ES-I3 (cell line): ENCODE data around the gene AAMDC.

Experiments used
- H3K36me3 ChIP-seq: 2 replicates; pipeline ENCODE4 v1.6.1; 2013; ENCODE audit warnings: mild to moderate bottlenecking, low read length, control low read depth, moderate library complexity; ENCODE audit not compliant: insufficient read depth
- H3K4me1 ChIP-seq: 2 replicates; pipeline ENCODE4 v1.6.1; 2013; ENCODE audit warnings: mild to moderate bottlenecking, control low read depth, low read length; ENCODE audit not compliant: insufficient read depth
- H3K9ac ChIP-seq: 2 replicates; pipeline ENCODE4 v1.6.1; 2013; ENCODE audit warnings: low read depth, mild to moderate bottlenecking, low read length, moderate library complexity
- H3K9me3 ChIP-seq: 2 replicates; pipeline ENCODE4 v1.6.1; 2013; ENCODE audit warnings: mild to moderate bottlenecking, low read length, moderate library complexity; ENCODE audit not compliant: control insufficient read depth, insufficient read depth

AAMDC gene

DNA sequence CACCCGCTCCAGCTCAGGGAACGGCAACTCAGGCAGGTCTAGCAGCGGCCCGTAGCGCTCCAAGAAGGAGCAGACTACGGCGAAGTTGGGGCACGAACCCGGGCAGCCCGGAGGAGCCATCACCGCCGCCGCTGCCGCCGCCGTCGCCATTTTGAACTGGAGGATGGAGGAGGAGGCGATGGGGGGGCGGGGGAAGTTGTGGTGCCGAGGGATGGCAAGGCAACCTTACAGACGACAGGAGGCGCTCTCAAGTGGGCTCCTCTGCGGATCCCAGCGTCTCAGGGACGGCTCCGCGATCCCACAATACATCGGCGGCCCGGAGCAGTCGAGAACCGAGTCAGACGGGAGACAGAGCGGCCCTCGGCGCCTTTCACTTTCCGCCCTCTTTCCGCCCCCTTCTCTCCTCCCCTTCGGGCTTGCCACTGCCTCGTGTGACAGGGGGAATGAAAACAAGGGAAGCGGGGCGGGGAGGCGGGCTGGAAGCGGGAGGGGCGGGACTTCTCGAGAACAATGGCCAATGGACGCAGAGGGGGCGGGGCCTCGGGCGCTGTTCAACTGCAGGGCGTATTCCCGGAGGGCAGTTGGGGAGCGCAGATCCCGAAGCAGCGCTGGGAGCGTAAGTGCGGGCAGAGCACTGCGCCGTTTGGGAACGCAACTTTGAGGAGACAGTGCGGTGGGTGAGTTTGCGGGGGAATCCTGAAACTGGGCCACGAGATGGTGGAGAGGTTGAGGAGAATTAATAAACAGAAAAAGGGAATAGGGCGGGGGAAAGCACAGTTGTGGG is at the start of gene AAMDC, which contains the start of gene RSF1:
Gene AAMDC, plus strand, starts transcription at position 580 of the 784 bp plus-strand sequence. CDS start 21,353 bp downstream, outside the sequence.
Gene RSF1, minus strand, starts transcription at position 158 of the 784 bp plus-strand sequence. Its CDS starts 8 bp downstream, at position 150.
- no peaks in the 10 kb centered on the region for H3K9me3 ChIP-seq
- H3K36me3 ChIP-seq, result no peaks in the 10 kb centered on the region
- H3K4me1 ChIP-seq, result no peaks in the 10 kb centered on the region
- peak within 1 kb of the TSS; percentile 93 for H3K9ac ChIP-seq

GRCh38 chr11:77775936-77776335 is 45.0 kb upstream of the AAMDC start:
- Histone ChIP-seq H3K4me1 (no peaks in the 10 kb centered on the region), H3K36me3 (no peaks in the 10 kb centered on the region), H3K9ac (no peak overlapping the region), H3K9me3 (no peaks in the 10 kb centered on the region)

GRCh38 chr11:77776455-77776854 is 44.5 kb upstream of the AAMDC start:
- Histone ChIP-seq H3K4me1 (no peaks in the 10 kb centered on the region), H3K36me3 (no peaks in the 10 kb centered on the region)

GRCh38 chr11:77778118-77778517 is 42.8 kb upstream of the AAMDC start:
- no peaks in the 10 kb centered on the region for H3K9me3 ChIP-seq

More at GRCh38 chr11:77776455-77776854, 44.5 kb upstream of the AAMDC start:
- Histone ChIP-seq H3K9me3 (no peaks in the 10 kb centered on the region), H3K9ac (no peak overlapping the region)

GRCh38 chr11:77778549-77778948 is 42.4 kb upstream of the AAMDC start:
- Histone ChIP-seq H3K9me3 (no peaks in the 10 kb centered on the region), H3K36me3 (no peaks in the 10 kb centered on the region), H3K9ac (no peak overlapping the region), H3K4me1 (no peaks in the 10 kb centered on the region)

More at GRCh38 chr11:77778118-77778517, 42.8 kb upstream of the AAMDC start:
- Histone ChIP-seq H3K9ac (no peak overlapping the region), H3K4me1 (no peaks in the 10 kb centered on the region), H3K36me3 (no peaks in the 10 kb centered on the region)

GRCh38 chr11:77779935-77780334 is 41.0 kb upstream of the AAMDC start:
- no peak overlapping the region for H3K9ac ChIP-seq
- H3K9me3 ChIP-seq, result no peaks in the 10 kb centered on the region
- H3K36me3 ChIP-seq, result no peaks in the 10 kb centered on the region
- H3K4me1 ChIP-seq, result no peaks in the 10 kb centered on the region

- no peak overlapping the region for H3K9ac ChIP-seq
- no peaks in the 10 kb centered on the region for H3K9me3 ChIP-seq
- no peaks in the 10 kb centered on the region for H3K36me3 ChIP-seq
- no peaks in the 10 kb centered on the region; the same call in 1 of the 2 replicates for H3K4me1 ChIP-seq
Measured at GRCh38 chr11:77783025-77783424, 37.9 kb upstream of the AAMDC start.

DNA sequence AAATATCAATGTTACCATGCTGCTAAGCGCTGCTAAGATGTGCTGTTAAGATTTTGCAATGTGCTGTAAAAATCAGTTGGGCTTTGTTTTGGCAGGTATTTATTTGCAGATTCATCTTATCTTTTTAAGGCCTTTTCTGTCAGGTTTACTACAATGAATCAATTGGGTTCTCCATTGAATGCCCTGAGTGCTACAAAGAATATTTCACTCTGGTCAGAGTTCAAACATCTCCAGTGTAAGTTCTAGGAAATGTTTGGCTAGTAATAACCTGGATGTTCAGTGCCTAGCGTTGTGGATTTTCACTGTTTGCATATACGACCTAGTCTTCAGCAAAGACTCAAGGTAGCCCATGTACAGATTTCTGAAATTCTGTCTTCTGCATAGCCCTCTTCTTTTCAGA is 36.4 kb upstream of the AAMDC start:
- Histone ChIP-seq H3K9ac (no peak overlapping the region), H3K36me3 (no peaks in the 10 kb centered on the region), H3K9me3 (no peaks in the 10 kb centered on the region), H3K4me1 (no peaks in the 10 kb centered on the region; the same call in none of the 2 replicates)

GRCh38 chr11:77789061-77789730 is 31.7 kb upstream of the AAMDC start:
- Histone ChIP-seq H3K4me1 (no peaks in the 10 kb centered on the region; the same call in none of the 2 replicates), H3K36me3 (no peaks in the 10 kb centered on the region), H3K9me3 (no peaks in the 10 kb centered on the region; the same call in 1 of the 2 replicates), H3K9ac (no peak overlapping the region)

- Histone ChIP-seq H3K9me3 (no peaks in the 10 kb centered on the region; the same call in 1 of the 2 replicates), H3K9ac (no peak overlapping the region), H3K4me1 (no peaks in the 10 kb centered on the region; the same call in none of the 2 replicates), H3K36me3 (no peaks in the 10 kb centered on the region)
Measured at GRCh38 chr11:77789731-77790476, 31.0 kb upstream of the AAMDC start.

GRCh38 chr11:77791301-77791700 is 29.6 kb upstream of the AAMDC start:
- Histone ChIP-seq H3K4me1 (no peaks in the 10 kb centered on the region; the same call in none of the 2 replicates), H3K9ac (no peak overlapping the region), H3K9me3 (no peaks in the 10 kb centered on the region; the same call in 1 of the 2 replicates), H3K36me3 (no peaks in the 10 kb centered on the region)

DNA sequence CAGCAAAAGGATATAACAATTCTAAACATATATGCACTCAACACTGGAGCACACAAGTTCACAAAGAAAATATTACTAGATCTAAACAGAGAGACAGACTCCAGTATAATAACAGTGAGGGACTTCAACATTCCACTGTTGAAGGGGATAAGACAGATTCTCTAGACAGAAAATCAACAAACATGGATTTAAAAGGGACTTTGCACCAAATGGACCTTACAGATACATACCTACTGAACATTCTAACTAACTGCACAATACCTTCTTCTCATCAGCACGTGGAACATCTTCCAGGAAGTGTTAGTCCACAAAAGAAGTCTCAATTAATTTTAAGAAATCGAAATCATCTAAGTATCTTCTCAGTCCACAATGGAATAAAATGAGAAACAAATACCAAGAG is 27.0 kb upstream of the AAMDC start:
- Histone ChIP-seq H3K9ac (no peak overlapping the region), H3K4me1 (no peaks in the 10 kb centered on the region; the same call in 1 of the 2 replicates), H3K36me3 (no peaks in the 10 kb centered on the region), H3K9me3 (no peaks in the 10 kb centered on the region; the same call in 1 of the 2 replicates)

DNA sequence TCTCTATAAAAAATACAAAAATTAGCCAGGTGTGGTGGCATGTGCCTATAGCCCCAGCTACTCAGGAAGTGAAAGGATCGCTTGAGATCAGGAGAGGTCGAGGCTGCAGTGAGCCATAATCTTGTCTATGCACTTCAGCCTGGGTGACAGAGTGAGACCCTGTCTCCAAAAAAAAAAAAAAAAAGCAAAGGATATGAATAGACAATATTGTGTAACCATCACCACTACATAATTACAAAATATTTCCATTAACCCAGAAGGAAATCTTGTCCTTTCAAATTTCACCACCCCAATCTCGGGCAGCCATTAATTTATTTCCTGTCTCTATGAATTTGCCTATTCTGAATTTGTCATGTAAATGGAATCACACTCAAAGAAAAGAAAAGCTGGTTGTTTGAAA is 21.6 kb upstream of the AAMDC start:
- H3K9me3 ChIP-seq, result no peaks in the 10 kb centered on the region
- no peak overlapping the region for H3K9ac ChIP-seq
- no peaks in the 10 kb centered on the region for H3K4me1 ChIP-seq
- H3K36me3 ChIP-seq, result no peaks in the 10 kb centered on the region

DNA sequence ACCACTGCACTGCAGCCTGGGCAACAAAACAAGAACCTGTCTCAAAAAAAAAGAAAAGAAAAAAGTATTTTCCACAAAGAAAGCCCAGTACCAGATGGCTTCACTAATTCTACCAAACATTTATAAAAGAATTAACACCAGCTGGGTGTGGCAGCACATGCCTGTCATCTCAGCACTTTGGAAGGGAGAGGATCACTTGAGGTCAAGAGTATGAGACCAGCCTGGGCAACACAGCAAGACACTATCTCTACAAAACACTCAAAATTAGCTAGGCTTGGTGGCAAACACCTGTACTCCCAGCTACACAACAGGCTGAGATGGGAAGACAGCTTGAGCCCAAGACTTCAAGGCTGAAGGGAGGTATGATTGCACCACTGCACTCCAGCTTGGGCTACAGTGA is 20.5 kb upstream of the AAMDC start:
- Histone ChIP-seq H3K4me1 (no peaks in the 10 kb centered on the region), H3K36me3 (no peaks in the 10 kb centered on the region), H3K9ac (no peak overlapping the region), H3K9me3 (no peaks in the 10 kb centered on the region)
